NCI-H1436 treated with DMSO at 0.1 percent for 48 hours (cell line): Measurements from ENCODE around the gene SENP6.

Source experiments
- DNase-seq: peaks from one replicate; lab custom pipeline; 2025; lab: John Stamatoyannopoulos, UW

SENP6 gene

DNA sequence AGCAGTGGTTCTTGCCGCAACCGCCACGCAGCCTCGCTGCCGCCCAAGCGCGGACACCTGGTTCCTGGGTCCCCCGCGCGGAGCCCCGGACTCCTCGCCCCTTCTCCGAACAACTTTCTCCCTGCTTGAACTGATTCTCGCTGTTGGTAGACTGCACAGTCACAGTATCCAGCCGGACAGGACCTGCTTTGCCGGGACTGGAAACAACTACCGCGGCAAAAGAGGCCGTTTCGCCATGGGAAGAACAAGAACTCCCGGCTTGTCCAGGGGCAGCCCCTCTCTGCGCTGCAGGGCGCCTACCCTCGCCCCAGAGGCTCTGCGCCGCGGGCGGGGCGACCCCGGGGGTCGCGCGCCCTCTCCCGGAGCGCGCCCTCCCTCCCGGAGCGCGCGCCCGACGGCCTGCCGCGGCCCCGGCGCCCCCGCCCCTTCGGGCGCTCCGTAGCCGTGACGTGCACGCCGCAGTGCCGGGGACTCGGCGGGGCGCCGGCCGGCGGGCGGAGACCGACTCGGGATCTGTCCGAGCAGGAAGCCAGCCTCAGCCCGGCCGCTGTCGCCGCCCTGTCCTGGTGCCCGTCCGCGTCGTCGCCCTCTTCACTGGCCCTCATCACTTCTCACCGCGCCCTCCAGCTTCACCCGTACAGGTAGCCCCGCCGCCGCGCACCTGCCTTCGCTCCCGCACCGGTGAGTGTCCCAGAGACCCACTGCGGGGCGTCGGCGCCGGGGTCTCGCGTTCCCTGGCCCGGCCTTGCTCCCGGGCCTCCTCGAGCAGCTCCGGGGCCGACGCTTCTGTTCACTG is 147.3 kb downstream of the SENP6 start, which contains the start of gene MYO6:
TSS of gene MYO6 (plus strand) at position 497 of the 796 bp plus-strand sequence. CDS start 68,309 bp downstream, outside the sequence.
- DNase-seq = no peak

DNA sequence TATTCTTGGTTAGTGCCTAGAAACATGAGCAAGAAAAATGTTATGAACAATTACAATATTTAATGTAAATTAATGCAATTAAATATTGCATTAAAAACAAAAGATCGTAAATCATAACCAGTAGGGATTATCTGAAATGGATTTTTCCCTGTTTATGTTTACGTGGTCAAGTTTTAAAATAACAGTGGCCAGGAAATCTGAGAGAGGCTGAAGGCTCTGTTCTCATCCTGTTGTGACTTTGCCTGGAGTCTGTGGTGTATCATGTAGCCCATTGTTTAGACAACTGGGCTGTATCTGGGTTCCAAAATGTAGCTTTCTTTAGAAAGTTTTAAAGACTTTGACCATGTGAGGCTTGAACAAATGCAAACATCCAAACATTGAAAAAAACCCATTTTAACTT is 149.8 kb downstream of the SENP6 start:
- no peak for DNase-seq

DNA sequence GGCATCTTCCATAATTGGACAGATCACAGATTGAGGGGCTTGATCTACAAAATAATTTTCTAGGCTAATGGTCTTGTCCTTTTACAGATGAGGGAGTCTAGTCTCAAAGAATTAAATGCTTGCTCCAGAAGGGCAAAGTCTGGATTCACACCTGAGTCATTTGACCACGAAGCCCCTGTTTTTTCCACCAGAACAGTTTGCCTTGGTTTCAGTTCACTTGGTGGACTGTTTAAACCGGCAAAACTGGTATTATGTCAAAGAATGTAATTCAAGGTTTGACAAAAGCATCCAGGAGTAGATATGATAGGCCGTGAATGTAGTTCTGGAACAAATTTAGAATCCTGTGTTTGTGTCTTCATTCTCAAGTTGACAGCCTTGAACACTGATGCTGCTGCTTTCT is 150.7 kb downstream of the SENP6 start:
- DNase-seq = no peak

- no peak for DNase-seq
Measured at GRCh38 chr6:75755704-75756103, 154.0 kb downstream of the SENP6 start.

DNA sequence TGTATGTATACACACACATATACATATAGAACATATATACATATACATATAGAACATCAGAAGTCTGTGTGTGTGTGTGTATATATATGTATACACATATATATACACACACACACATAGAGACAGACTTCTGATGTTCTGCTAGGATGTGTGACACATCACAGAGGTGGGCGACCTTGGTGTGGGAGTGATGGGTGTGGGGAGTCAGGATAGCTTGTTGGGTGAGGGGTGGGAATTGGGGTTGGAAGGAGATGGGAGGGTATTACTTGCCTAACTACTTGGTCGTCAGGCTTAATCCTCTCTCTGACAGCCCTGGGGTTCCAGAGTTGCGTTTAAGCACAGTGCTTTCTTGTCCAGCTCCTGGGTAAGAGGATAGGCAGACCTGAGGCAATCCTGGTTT is 155.6 kb downstream of the SENP6 start:
- no peak for DNase-seq

- DNase-seq = no peak
Measured at GRCh38 chr6:75758061-75758460, 156.4 kb downstream of the SENP6 start.

GRCh38 chr6:75759207-75759606 is 157.5 kb downstream of the SENP6 start:
- no peak for DNase-seq

DNA sequence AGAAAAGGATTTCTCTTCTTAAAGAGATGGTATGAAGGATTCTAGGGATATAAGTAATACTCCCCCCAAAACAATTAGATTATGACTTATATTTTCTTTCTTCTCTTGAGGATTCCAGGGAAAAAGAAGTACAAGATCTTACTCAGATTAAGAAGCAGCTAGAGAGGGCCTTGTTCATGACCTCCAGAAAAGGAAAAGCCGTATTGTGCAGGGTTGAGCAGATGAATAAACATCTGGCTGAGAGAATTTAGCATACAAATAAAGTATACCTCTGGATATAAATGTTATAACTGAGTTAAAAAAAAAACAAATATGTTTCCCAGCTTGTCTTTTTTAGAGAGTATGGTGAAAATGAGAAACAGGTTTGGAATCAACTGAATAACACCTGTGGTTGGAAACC is 158.6 kb downstream of the SENP6 start:
- no peak for DNase-seq

DNA sequence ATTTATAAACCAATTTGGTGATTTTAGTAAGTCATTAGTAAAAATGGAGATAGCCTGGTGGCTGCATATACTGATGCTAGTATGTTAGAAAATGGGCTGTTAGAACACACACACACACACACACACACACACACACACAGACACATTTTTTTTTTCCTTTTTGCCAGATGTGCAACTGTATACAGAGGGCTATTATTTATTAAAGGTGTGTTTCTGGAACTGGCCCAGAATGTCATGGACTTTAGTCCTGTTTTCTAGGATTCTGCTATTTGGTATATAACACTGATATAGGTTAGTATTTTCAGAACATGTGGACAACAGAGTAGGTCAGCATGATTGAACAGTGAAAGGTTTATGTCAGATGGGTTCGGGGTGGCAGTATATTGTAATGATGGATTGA is 159.8 kb downstream of the SENP6 start:
- DNase-seq = no peak

GRCh38 chr6:75762063-75762462 is 160.4 kb downstream of the SENP6 start:
- DNase-seq = no peak

DNA sequence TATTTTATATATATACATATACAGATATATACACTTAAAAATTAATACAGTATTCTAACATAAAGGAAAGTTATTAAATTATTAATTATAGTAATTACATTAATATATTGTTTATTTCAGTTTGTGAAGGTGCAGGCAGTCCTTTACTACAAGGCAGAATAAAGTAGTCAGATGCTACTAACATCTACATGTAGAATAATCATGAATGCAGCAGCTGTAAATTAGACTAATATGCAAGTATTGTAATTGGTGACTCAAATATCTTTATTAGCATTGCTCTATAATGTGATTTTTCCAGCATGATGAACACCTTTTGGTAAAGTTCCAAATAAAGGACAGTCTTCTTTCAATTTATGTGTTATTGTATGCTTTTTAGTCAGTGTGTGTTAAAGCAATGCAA is 164.7 kb downstream of the SENP6 start:
- DNase-seq = no peak
